GM21423 (cell line): ENCODE measurements around the gene C2CD4C.
"Not testable (repeated sequence)": the region's sequence is repeated elsewhere in the genome, so short reads cannot be mapped to it uniquely, and the experiment has no call there.

Experiments
- ATAC-seq: cut with Tn5 transposase; IDR thresholded peaks from one replicate; pipeline ENCODE4 v1.9.1; 2021; ENCODE audit warnings: mild to moderate bottlenecking, moderate library complexity; ENCODE audit not compliant: unreplicated experiment

The C2CD4C gene

DNA sequence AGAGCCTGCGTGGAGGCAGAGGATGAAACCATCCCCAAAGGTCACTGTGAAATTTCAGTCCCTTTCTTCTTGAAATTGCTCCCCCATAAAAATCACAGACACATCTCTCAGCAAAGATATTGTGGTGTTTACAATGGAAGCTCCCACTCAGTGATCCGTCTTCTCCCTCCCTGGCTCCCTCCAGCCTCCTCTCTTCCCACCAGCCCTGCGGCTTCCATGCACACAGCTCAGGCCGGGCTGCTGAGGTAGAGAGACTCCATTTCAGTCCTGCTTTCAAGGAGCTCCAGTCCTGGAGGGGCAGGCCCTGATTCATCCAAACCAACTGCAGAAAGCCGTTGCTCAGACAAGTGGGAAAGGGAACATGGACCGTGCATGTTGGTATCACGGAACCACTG lies 40.3 kb downstream of the C2CD4C start:
- ATAC-seq = no peak

DNA sequence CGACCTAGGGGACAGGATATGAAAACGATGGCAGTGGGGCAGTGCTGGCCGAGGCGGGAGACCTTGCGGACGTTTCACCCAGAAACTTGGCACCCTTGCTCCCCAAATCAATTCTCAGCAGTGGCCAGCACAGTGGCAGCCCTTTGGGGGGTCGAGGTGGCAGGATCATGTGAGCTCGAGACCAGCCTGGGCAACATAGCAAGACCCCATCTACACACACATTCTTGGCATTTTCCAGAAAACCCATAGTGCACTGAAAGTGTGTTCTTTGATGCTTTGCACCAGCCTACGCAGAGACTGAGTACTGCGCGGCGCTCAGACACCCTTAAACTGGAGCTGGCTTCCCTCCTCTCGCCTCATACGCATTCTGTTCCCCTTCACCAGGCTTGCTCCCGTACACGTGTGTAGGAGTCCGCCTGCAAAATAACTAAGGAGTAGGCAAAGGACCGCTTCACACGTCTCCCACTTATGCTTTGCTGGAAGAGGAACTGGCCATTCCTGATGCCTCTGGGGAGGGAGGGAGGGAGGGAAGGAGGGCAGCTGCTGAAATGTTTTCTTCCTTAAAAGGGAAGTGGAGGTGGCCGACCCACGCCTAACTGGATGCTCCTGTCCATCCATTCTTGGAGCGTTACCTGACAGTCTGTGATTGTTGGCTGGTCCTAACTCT lies 40.9 kb downstream of the C2CD4C start:
- no peak for ATAC-seq

DNA sequence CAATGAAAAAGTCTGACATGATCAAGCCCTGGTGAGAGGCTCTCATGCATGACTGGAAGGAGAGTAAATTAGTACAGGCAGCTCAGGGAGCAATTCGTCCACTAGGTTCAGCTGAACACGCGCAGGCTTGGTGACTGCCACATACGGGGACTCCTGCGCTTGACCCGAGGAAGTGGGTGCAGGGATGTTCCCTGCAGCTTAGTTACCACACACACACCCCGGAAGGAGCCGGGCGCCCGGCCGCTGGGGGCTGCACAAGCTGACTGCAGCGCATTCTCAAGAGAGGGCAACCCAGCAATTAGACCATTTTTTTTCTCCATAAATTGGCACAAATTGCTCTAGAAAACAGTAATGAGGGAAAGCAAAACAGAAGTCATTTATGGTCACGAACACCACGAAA lies 41.4 kb downstream of the C2CD4C start:
- no peak for ATAC-seq

DNA sequence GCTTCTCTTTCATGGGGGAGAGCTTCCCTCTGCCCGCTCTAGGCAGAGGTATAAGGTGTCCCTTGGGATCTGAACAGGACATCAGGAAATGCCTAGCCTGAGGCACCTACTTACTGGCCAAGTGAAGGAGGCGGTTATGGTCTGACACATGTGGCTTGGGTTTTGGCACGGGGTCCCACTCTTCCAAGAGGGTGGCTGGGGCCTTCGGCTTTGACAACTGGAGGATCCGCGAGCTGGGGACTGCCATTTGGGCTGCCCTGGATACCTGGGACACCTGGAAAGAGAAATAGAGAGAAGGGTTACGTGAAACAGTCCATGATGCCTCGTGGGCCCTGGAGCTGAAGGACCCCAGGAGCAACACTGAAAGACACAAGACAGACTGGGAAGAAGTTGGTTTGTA lies 42.0 kb downstream of the C2CD4C start:
- no peak for ATAC-seq

DNA sequence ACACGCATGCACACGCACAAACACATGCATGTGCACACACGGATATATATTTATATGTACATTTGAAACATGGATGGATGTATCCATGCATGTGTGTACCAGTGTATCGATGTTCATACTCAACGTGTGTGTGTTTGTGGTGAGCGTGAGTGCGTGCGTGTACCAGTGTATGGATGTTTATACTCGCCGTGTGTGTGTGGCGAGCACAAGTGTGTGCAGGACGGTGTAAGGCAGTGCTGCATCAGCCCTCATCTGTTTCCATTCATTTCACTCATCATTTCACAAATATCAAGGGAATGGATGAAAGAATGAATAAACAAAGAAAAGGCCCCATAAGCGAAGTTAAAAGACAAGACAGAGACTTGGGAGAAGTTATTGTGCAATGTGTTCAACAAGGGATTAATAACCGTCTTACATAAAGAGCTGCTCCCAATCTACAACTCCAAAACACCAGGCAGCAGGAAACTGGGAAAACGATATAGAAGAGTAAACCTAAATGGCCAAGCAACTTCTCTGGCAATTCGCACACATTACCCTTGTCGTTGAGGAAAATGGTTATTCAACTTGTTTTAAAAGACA lies 42.7 kb downstream of the C2CD4C start:
- no peak for ATAC-seq

DNA sequence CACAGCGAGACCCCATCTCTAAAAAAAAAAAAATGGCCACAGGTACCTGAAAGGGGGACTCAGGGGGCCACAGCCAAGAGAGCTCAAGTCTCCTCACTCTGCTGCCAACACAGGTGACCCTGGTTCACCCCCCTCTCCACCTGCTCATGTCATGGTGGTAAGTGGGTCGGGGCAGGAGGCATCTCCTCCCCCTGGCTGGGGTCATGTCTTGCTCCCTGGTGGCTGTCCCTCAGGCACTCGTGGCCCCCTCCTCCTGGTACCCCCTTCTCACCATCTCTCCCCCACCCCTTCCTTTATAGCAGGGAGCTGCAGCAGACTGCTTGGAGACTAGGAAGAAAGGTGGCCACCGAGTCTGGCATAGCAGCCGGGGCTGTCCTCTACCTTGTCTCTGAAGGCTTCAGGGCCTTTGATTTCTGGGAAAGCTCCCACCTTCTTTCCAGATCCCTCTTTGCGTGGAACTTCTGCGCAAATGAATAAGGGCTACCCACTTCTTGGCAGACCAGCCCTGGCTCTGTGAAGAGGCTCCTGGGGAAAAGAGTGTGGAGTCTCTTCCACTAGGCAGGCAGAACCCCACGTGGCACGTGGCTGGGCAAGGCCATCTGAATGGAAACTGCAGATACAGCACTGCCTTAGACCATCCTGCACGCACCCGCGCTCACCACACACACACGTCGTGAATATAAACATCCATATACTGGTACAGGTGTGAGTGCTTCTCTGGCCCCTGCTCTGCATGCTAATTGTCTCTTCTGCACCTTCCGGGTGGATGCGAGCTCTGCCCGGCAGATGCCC lies 44.3 kb downstream of the C2CD4C start:
- no peak for ATAC-seq

DNA sequence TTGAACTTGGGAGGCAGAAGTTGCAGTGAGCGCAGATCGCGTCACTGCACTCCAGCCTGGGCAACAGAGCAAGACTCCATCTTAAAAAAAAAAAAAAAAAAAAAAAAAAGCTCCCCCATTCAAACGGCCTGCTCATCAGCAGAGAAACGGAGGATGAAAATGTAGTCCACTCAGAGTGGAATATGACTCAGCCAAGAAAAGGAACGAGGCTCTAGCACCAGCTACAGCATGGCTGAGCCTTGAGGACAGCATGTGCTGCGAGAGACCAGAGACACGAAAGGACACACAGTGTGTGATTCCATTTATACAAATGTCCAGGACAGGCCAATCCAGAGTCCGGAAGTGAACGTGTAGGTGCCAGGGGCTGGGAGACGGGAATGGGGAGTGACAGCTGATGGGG lies 46.3 kb downstream of the C2CD4C start:
- no peak for ATAC-seq

DNA sequence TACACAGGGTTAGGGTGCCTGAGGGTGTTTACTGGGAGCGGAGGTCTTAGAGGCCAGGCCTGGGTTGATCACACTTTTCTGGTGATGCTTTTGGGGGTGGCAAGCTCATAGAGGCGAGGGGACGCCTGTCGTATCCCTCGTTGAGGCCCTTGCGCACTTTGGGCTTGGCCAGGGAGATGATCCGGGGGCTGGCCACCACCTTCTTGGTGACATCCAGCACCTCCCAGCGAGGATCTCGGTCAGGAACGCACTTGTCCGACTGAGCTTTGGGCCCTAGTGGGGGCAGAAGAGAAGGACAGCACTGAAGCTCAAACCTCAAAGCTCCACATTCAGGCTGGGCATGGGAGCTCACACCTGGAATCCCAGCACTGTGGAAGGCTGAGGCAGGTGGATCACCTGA lies 46.8 kb downstream of the C2CD4C start:
- no peak for ATAC-seq

DNA sequence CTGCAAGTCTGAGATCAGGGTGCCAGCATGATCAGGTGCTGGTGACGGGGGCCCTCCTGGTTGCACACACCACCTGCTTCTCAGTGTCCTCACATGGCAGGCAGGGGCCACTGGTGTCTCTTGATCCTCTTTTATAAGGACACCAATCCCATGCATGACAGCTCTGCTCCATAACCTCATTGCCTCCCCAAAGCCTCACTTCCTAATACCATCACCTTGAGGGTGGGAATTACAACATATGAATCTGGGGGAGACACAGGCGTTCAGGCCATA lies 49.4 kb downstream of the C2CD4C start:
- no peak for ATAC-seq

DNA sequence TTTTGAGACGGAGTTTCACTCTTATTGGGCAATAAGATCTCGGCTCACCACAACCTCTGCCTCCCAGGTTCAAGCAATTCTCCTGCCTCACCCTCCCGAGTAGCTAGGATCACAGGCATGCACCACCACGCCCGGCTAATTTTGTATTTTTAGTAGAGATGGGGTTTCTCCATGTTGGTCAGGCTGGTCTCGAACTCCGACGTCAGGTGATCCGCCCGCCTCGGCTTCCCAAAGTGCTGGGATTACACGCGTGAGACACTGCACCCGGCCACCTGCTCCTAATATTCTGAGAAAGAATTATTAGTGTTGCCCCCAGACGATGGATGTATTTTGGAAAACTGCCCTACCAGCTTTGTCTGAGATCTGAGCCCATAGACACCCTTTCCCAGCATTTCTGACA lies 53.4 kb downstream of the C2CD4C start:
- ATAC-seq = not testable (repeated sequence)
